GM21367 (cell line): ENCODE measurements around the gene SKAP1.
"Not testable (repeated sequence)": the region's sequence is repeated elsewhere in the genome, so short reads cannot be mapped to it uniquely, and the experiment has no call there.

Experiments
- ATAC-seq: cut with Tn5 transposase; IDR thresholded peaks from one replicate; pipeline ENCODE4 v1.9.1; 2021; ENCODE audit not compliant: unreplicated experiment

The SKAP1 gene

GRCh38 chr17:48293319-48294019 lies 136.5 kb downstream of the SKAP1 start:
- ATAC-seq = no peak

GRCh38 chr17:48290378-48290777 lies 139.6 kb downstream of the SKAP1 start:
- ATAC-seq = no peak

GRCh38 chr17:48286917-48287316 lies 143.1 kb downstream of the SKAP1 start:
- not testable (repeated sequence) for ATAC-seq

- no peak for ATAC-seq
Observed at GRCh38 chr17:48285614-48286013, 144.4 kb downstream of the SKAP1 start.

GRCh38 chr17:48283907-48284306 lies 146.1 kb downstream of the SKAP1 start:
- ATAC-seq = no peak

GRCh38 chr17:48283411-48283810 lies 146.6 kb downstream of the SKAP1 start:
- ATAC-seq = no peak

GRCh38 chr17:48282303-48282702 lies 147.7 kb downstream of the SKAP1 start:
- ATAC-seq = no peak

GRCh38 chr17:48278760-48279491 lies 151.1 kb downstream of the SKAP1 start:
- ATAC-seq = no peak

GRCh38 chr17:48276776-48277175 lies 153.2 kb downstream of the SKAP1 start:
- ATAC-seq = no peak

- ATAC-seq = no peak
Observed at GRCh38 chr17:48270899-48271298, 159.1 kb downstream of the SKAP1 start.

- ATAC-seq = no peak
Observed at GRCh38 chr17:48269209-48269608, 160.8 kb downstream of the SKAP1 start.

GRCh38 chr17:48263731-48264035 lies 166.3 kb downstream of the SKAP1 start:
- ATAC-seq = no peak

GRCh38 chr17:48262982-48263730 lies 166.9 kb downstream of the SKAP1 start:
- ATAC-seq = no peak

GRCh38 chr17:48261297-48261880 lies 168.6 kb downstream of the SKAP1 start:
- no peak for ATAC-seq

- no peak for ATAC-seq
Observed at GRCh38 chr17:48259694-48260291, 170.2 kb downstream of the SKAP1 start.

- no peak for ATAC-seq
Observed at GRCh38 chr17:48258331-48258730, 171.7 kb downstream of the SKAP1 start.

GRCh38 chr17:48255759-48256158 lies 174.3 kb downstream of the SKAP1 start:
- ATAC-seq = no peak

GRCh38 chr17:48254896-48255295 lies 175.1 kb downstream of the SKAP1 start:
- ATAC-seq = no peak

GRCh38 chr17:48253975-48254374 lies 176.0 kb downstream of the SKAP1 start:
- no peak for ATAC-seq

GRCh38 chr17:48251950-48252349 lies 178.1 kb downstream of the SKAP1 start:
- no peak for ATAC-seq

GRCh38 chr17:48250949-48251348 lies 179.1 kb downstream of the SKAP1 start:
- ATAC-seq = no peak
